ENCODE results near the gene METTL9.
A peak's percentile ranks its signal among the peaks of the same experiment; 100 is the strongest.
"Not testable (repeated sequence)": the region's sequence is repeated elsewhere in the genome, so short reads cannot be mapped to it uniquely, and the experiment has no call there.

METTL9 gene

DNA sequence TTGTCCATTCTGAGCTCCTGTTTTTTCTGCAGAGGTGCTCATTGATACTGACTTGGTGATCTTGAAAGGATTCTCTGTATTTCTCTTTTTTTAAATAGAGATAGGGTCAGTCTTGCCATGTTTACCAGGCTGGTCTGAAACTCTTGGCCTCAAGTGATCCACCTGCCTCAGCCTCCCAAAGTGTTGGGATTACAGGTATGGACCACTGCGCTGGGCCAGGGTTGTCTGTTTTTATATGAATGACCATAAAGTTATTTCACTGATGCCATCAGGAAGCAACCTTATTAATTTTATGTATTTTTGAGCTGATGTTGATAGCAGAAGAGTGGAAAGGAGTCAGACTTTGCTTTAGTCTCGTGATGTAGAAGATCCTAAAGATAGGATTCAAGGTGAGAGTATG, 35.7 kb upstream of the METTL9 start:
- H3K27me3 ChIP-seq (ENCODE audit: low read depth, low read length), result 0 out of 2 replicates have a peak, but pooled peaks cover 7% of the 10 kb centered on the region
- no peak overlapping the region for H2AFZ ChIP-seq (ENCODE audit: low read depth, low read length)
- no peaks in the 10 kb centered on the region for H3K79me2 ChIP-seq (ENCODE audit: low read length)
- no peak overlapping the region for H3K4me2 ChIP-seq (ENCODE audit: low read length)
- no peaks in the 10 kb centered on the region for H3K36me3 ChIP-seq (replicated peaks; ENCODE audit: low read depth, low read length)
- H4K20me1 ChIP-seq (ENCODE audit: insufficient read depth, low read length), result no peaks in the 10 kb centered on the region
- H3K4me3 ChIP-seq (ENCODE audit: low read length), result no peak overlapping the region
- no peak for TF ChIP-seq EZH2phosphoT487 (IDR thresholded peaks at IDR 0.05; ENCODE audit: low read depth)
- TF ChIP-seq, protein P1, sequence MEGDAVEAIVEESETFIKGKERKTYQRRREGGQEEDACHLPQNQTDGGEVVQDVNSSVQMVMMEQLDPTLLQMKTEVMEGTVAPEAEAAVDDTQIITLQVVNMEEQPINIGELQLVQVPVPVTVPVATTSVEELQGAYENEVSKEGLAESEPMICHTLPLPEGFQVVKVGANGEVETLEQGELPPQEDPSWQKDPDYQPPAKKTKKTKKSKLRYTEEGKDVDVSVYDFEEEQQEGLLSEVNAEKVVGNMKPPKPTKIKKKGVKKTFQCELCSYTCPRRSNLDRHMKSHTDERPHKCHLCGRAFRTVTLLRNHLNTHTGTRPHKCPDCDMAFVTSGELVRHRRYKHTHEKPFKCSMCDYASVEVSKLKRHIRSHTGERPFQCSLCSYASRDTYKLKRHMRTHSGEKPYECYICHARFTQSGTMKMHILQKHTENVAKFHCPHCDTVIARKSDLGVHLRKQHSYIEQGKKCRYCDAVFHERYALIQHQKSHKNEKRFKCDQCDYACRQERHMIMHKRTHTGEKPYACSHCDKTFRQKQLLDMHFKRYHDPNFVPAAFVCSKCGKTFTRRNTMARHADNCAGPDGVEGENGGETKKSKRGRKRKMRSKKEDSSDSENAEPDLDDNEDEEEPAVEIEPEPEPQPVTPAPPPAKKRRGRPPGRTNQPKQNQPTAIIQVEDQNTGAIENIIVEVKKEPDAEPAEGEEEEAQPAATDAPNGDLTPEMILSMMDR (IDR thresholded peaks at IDR 0.05; ENCODE audit: low read depth, low read length), result no peak
- no peak overlapping the region for H3K27ac ChIP-seq (ENCODE audit: low read length)
- H3K4me1 ChIP-seq (ENCODE audit: low read length), result peaks cover 8% of the 10 kb centered on the region
- no peaks in the 10 kb centered on the region for H3K9me3 ChIP-seq (ENCODE audit: insufficient read depth, low read length)
- H3K9ac ChIP-seq (ENCODE audit: low read length), result no peak overlapping the region

DNA sequence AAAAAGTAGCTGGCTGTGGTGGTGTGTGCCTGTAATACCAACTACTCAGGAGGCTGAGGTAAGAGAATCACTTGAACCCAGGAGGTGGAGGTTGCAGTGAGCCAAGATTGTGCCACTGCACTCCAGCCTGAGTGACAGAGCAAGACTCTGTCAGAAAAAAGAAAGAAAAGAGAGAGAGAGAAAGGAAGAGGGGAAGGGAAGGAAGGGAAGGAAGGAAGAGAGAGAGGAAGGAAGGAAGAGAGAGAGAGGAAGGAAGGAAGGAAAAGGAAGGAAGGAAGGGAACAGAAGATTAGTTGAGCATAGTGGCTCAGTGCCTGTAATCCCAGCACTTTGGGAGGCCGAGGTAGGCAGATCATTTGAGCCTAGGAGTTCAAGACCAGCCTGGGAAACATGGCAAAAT, 35.0 kb upstream of the METTL9 start:
- not testable (repeated sequence) for H3K9me3 ChIP-seq (ENCODE audit: insufficient read depth, low read length); H2AFZ ChIP-seq (ENCODE audit: low read depth, low read length); H3K27me3 ChIP-seq (ENCODE audit: low read depth, low read length); H3K4me2 ChIP-seq (ENCODE audit: low read length); H4K20me1 ChIP-seq (ENCODE audit: insufficient read depth, low read length); H3K4me1 ChIP-seq (ENCODE audit: low read length); H3K4me3 ChIP-seq (ENCODE audit: low read length); H3K36me3 ChIP-seq (replicated peaks; ENCODE audit: low read depth, low read length); H3K9ac ChIP-seq (ENCODE audit: low read length); H3K27ac ChIP-seq (ENCODE audit: low read length); H3K79me2 ChIP-seq (ENCODE audit: low read length)

DNA sequence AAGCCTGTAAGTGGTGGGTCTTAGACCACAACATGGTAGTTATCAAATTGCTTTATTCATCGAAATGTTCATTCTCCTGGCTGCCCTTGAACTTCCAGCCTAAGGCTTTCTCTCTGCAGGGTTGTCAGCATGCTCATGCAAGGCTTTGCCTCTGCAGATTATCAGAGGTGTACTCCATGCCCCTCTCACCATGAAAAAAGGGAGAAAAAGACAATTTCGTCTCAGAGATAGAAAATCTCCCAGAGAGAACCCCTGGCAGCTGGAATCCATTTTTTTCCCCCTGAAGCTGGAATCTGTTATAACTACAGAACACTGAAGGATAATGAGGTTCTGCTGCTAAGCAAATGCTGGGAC, 33.9 kb upstream of the METTL9 start:
- H2AFZ ChIP-seq (ENCODE audit: low read depth, low read length), result peak overlapping the region; percentile 38; the same call in 1 of the 2 replicates
- H3K4me1 ChIP-seq (ENCODE audit: low read length), result peaks cover 8% of the 10 kb centered on the region
- H4K20me1 ChIP-seq (ENCODE audit: insufficient read depth, low read length), result no peaks in the 10 kb centered on the region
- no peaks in the 10 kb centered on the region for H3K9me3 ChIP-seq (ENCODE audit: insufficient read depth, low read length)
- H3K36me3 ChIP-seq (replicated peaks; ENCODE audit: low read depth, low read length), result no peaks in the 10 kb centered on the region
- no peaks in the 10 kb centered on the region for H3K79me2 ChIP-seq (ENCODE audit: low read length)
- no peak overlapping the region for H3K27ac ChIP-seq (ENCODE audit: low read length)
- no peak overlapping the region for H3K4me3 ChIP-seq (ENCODE audit: low read length)
- no peak for TF ChIP-seq EZH2phosphoT487 (IDR thresholded peaks at IDR 0.05; ENCODE audit: low read depth)
- TF ChIP-seq, protein P1 (IDR thresholded peaks at IDR 0.05; ENCODE audit: low read depth, low read length), result no peak
- peak overlapping the region; percentile 9 for H3K4me2 ChIP-seq (ENCODE audit: low read length)
- H3K27me3 ChIP-seq (ENCODE audit: low read depth, low read length), result 0 out of 2 replicates have a peak, but pooled peaks cover 7% of the 10 kb centered on the region
- H3K9ac ChIP-seq (ENCODE audit: low read length), result no peak overlapping the region

DNA sequence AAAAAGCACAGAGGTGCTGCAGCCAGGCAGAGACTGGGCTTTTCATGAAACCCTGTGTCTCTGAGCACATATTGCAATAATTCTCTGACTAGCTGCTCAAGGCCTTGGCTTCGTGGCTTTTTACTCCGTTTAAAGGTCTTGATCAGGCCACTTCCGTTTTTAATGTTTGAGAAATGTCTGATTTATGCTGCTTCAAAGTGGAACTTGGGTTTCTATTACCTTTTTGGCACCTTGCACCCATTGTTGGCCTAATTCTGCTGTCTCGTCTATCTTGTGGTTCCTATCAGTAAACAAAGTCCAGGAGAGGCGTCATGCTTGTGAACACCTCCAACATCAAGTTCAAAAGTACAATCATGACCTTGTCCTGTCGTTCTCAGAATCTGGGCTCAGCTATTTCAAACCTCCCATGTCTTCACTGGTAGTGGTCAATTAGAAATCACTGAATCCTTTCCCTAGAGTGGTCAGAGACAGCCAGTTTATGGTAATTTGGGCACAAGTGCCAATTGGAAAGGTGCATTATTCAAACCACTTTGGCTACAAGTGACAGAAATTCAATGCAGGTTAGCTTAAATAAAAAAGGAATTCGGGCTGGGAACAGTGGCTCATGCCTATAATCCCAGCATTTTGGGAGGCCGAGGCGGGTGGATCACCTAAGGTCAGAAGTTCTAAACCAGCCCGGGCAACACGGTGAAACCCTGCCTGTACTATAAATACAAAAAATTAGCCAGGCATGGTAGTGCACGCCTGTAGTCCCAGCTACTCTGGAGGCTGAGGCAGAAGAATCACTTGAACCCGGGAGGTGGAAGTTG, 33.3 kb upstream of the METTL9 start:
- Histone ChIP-seq H3K4me1 (ENCODE audit: low read length) (peaks cover 8% of the 10 kb centered on the region), H4K20me1 (ENCODE audit: insufficient read depth, low read length) (no peaks in the 10 kb centered on the region), H3K79me2 (ENCODE audit: low read length) (no peaks in the 10 kb centered on the region), H3K9ac (ENCODE audit: low read length) (no peak overlapping the region), H2AFZ (ENCODE audit: low read depth, low read length) (peak overlapping the region; percentile 38), H3K4me3 (ENCODE audit: low read length) (no peak overlapping the region), H3K9me3 (ENCODE audit: insufficient read depth, low read length) (no peaks in the 10 kb centered on the region), H3K27me3 (ENCODE audit: low read depth, low read length) (0 out of 2 replicates have a peak, but pooled peaks cover 7% of the 10 kb centered on the region), H3K36me3 (replicated peaks; ENCODE audit: low read depth, low read length) (no peaks in the 10 kb centered on the region), H3K27ac (ENCODE audit: low read length) (no peak overlapping the region), H3K4me2 (ENCODE audit: low read length) (peak overlapping the region; percentile 9)
- no peak for TF ChIP-seq EZH2phosphoT487 (IDR thresholded peaks at IDR 0.05; ENCODE audit: low read depth)
- TF ChIP-seq, protein P1 (IDR thresholded peaks at IDR 0.05; ENCODE audit: low read depth, low read length), result no peak
